B cell (primary cell): ENCODE data around the gene ATP8A2. TPM values are rescaled to one million over a fixed set of nuclear protein-coding genes. Genes with fewer than 3 reads are reported as not detected.

Experiments used
- ATAC-seq: fragments of 200-7000 bp; cut with Tn5 transposase; one replicate; pipeline ENCODE4 v1.10.0; 2021; ENCODE audit warnings: low read depth, mild to moderate bottlenecking, moderate number of reproducible peaks, moderate library complexity
- CTCF ChIA-PET: fragments of 350-600 bp; sonication (Branson Sonifier 250); formaldehyde crosslinking; loops from one replicate; lab custom pipeline; 2021; ENCODE audit warnings: antibody characterized with exemption, inconsistent platforms; lab: Charles Lee
- POLR2A ChIA-PET: fragments of 350-600 bp; sonication (Branson Sonifier 250); formaldehyde crosslinking; loops from one replicate; lab custom pipeline; 2021; ENCODE audit warnings: antibody characterized with exemption; lab: Charles Lee
- DNase-seq: peaks from one replicate; pipeline ENCODE4 v3.0.0; 2013
- H2AFZ ChIP-seq: 2 replicates; pipeline ENCODE4 v1.6.1; 2012; ENCODE audit warnings: mild to moderate bottlenecking, low read depth, low read length; ENCODE audit not compliant: insufficient read depth, poor library complexity, severe bottlenecking
- H3K27ac ChIP-seq, 2 donors: 1 replicate in 1 of 2; 2 replicates in 1 of 2; pipeline ENCODE4 v1.5.1; 2012 to 2013; ENCODE audit warnings: low read length in 2 of 2, mild to moderate bottlenecking in 2 of 2, moderate library complexity in 1 of 2
- H3K27me3 ChIP-seq, 4 experiments: fragments of 200-600 bp in 1 of 4; sonication (generic) in 1 of 4; replicated peaks in 1 of 4; 1 replicate in 2 of 4; 2 replicates in 2 of 4; pipeline versions ENCODE4 v1.6.1 to v1.7.0; 2013 to 2016; ENCODE audit warnings: low read length in 3 of 4, mild to moderate bottlenecking in 2 of 4, mixed read lengths in 1 of 4, moderate library complexity in 1 of 4; ENCODE audit not compliant: insufficient read depth in 4 of 4, control insufficient read depth in 3 of 4; ENCODE audit errors: control extremely low read depth in 1 of 4
- H3K36me3 ChIP-seq, 2 experiments: replicated peaks in 1 of 2; 1 replicate in 1 of 2; 2 replicates in 1 of 2; pipeline versions ENCODE4 v1.6.1 to v1.7.1; 2013; ENCODE audit warnings: low read length in 1 of 2; ENCODE audit not compliant: insufficient read depth in 2 of 2, control insufficient read depth in 1 of 2; ENCODE audit errors: control extremely low read depth in 1 of 2, extremely low read depth in 1 of 2
- H3K4me1 ChIP-seq, 2 donors: fragments of 200-600 bp in 1 of 2; sonication (generic) in 1 of 2; 1 replicate in 1 of 2; 2 replicates in 1 of 2; pipeline versions ENCODE4 v1.5.1 to v1.6.1; 2013 to 2017; ENCODE audit warnings: low read length in 2 of 2; ENCODE audit not compliant: control insufficient read depth in 2 of 2, insufficient read depth in 2 of 2
- H3K4me2 ChIP-seq: replicated peaks from 2 replicates; pipeline ENCODE3; 2012; ENCODE audit warnings: mild to moderate bottlenecking, low read depth, low read length; ENCODE audit not compliant: poor library complexity, severe bottlenecking
- H3K4me3 ChIP-seq, 5 experiments: fragments of 200-600 bp in 1 of 5; sonication (generic) in 1 of 5; 1 replicate in 3 of 5; 2 replicates in 2 of 5; pipeline versions ENCODE4 v1.5.1 to v1.7.0; 2011 to 2016; ENCODE audit warnings: low read length in 4 of 5, mild to moderate bottlenecking in 4 of 5, low read depth in 2 of 5, control low read depth in 1 of 5, moderate library complexity in 1 of 5; ENCODE audit not compliant: insufficient read depth in 1 of 5; ENCODE audit errors: control extremely low read depth in 1 of 5, extremely low read depth in 1 of 5
- H3K79me2 ChIP-seq: fragments of 200-600 bp; sonication (generic); one replicate; pipeline ENCODE4 v1.6.0; 2016; ENCODE audit warnings: low read length; ENCODE audit not compliant: control insufficient read depth, insufficient read depth
- H3K9ac ChIP-seq: fragments of 200-600 bp; sonication (generic); 2 replicates; pipeline ENCODE4 v1.6.1; 2017; ENCODE audit warnings: mild to moderate bottlenecking, low read length, moderate library complexity
- H3K9me3 ChIP-seq, 3 donors: one replicate each; pipeline versions ENCODE4 v1.6.1 to v1.7.1; 2013; ENCODE audit warnings: low read length in 2 of 3; ENCODE audit not compliant: control insufficient read depth in 2 of 3, insufficient read depth in 1 of 3; ENCODE audit errors: control extremely low read depth in 1 of 3
- H4K20me1 ChIP-seq: 2 replicates; pipeline ENCODE4 v1.6.0; 2012; ENCODE audit warnings: mild to moderate bottlenecking, low read length; ENCODE audit not compliant: insufficient read depth, control insufficient read depth, poor library complexity, severe bottlenecking
- H3K27ac Mint-ChIP-seq: one replicate; pipeline ENCODE4 v1.8.0; 2021; ENCODE audit warnings: mixed read lengths
- H3K27me3 Mint-ChIP-seq: one replicate; pipeline ENCODE4 v1.8.0; 2021; ENCODE audit warnings: mixed read lengths
- H3K4me1 Mint-ChIP-seq: one replicate; pipeline ENCODE4 v1.8.0; 2021; ENCODE audit warnings: mixed read lengths
- H3K4me3 Mint-ChIP-seq: one replicate; pipeline ENCODE4 v1.8.0; 2021; ENCODE audit warnings: mixed read lengths
- H3K9me3 Mint-ChIP-seq: one replicate; pipeline ENCODE4 v1.8.0; 2022; ENCODE audit warnings: mixed read lengths; ENCODE audit not compliant: insufficient read depth
- EZH2 ChIP-seq: IDR thresholded peaks from 2 replicates; pipeline ENCODE4 v1.6.1; 2012; ENCODE audit warnings: borderline replicate concordance, low read depth, mild to moderate bottlenecking, moderate library complexity, low read length; ENCODE audit not compliant: insufficient read depth, poor library complexity, severe bottlenecking
- WGBS: methylation state at CpG from one replicate; pipeline ENCODE4 v1.1.5; 2013; ENCODE audit warnings: missing lambda C conversion rate; ENCODE audit not compliant: insufficient coverage; 5-methylcytosine and 5-hydroxymethylcytosine counted together
- intact Hi-C: fragments of 100-400 bp; cut with micrococcal nuclease; formaldehyde crosslinking; loops from one replicate; pipeline ENCODE4 v1.10.0; 2022
- polyA plus RNA-seq: library from polyadenylated mRNA; depleted of rRNA; stranded (reverse); fragments of >200 nt; gene quantifications from 2 replicates; pipeline ENCODE4 v1.2.3, GENCODE V29; 2012
- total RNA-seq, 2 donors: library from RNA; stranded (reverse); fragments of 120-200 nt in 1 of 2; gene quantifications; 1 replicate in 1 of 2; 2 replicates in 1 of 2; pipeline versions ENCODE4 v1.2.3 to v1.2.4, GENCODE V29; 2013 to 2022
- TF ChIP-seq, protein P1 (sequence below): fragments of 200-600 bp; IDR thresholded peaks from one replicate; pipeline ENCODE4 v1.8.0; 2022; ENCODE audit warnings: antibody characterized with exemption, mild to moderate bottlenecking

The ATP8A2 gene
- total and polyA plus RNA-seq, 2 donors (not counting 1 experiment from before 2014, with no cell fraction given): not detected

GRCh38 chr13:25731037-25731436 lies 359.3 kb downstream of the ATP8A2 start:
- intact Hi-C loops: no loop called here
- Mint-ChIP-seq H3K9me3 (no peaks in the 10 kb centered on the region), H3K4me1 (no peaks in the 10 kb centered on the region), H3K27me3 (peaks cover 11% of the 10 kb centered on the region), H3K27ac (no peak overlapping the region), H3K4me3 (no peak overlapping the region)
- H3K9ac ChIP-seq: no peak overlapping the region
- H3K27me3 ChIP-seq: no peaks in the 10 kb centered on the region
- no peak for DNase-seq
- no peak overlapping the region for H3K4me2 ChIP-seq
- H3K9me3 ChIP-seq: no peaks in the 10 kb centered on the region
- POLR2A ChIA-PET: no interaction called here
- WGBS: 92% methylated on average over 3 of the region's 4 CpGs
- ATAC-seq: no peak
- no peak overlapping the region for H3K27ac ChIP-seq
- no peaks in the 10 kb centered on the region for H4K20me1 ChIP-seq
- no peak for TF ChIP-seq EZH2
- TF ChIP-seq, protein P1, sequence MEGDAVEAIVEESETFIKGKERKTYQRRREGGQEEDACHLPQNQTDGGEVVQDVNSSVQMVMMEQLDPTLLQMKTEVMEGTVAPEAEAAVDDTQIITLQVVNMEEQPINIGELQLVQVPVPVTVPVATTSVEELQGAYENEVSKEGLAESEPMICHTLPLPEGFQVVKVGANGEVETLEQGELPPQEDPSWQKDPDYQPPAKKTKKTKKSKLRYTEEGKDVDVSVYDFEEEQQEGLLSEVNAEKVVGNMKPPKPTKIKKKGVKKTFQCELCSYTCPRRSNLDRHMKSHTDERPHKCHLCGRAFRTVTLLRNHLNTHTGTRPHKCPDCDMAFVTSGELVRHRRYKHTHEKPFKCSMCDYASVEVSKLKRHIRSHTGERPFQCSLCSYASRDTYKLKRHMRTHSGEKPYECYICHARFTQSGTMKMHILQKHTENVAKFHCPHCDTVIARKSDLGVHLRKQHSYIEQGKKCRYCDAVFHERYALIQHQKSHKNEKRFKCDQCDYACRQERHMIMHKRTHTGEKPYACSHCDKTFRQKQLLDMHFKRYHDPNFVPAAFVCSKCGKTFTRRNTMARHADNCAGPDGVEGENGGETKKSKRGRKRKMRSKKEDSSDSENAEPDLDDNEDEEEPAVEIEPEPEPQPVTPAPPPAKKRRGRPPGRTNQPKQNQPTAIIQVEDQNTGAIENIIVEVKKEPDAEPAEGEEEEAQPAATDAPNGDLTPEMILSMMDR: no peak
- H2AFZ ChIP-seq: no peak overlapping the region
- H3K4me3 ChIP-seq: no peak overlapping the region
- no peaks in the 10 kb centered on the region for H3K79me2 ChIP-seq
- H3K4me1 ChIP-seq: no peaks in the 10 kb centered on the region
- no peaks in the 10 kb centered on the region for H3K36me3 ChIP-seq
- CTCF ChIA-PET: no interaction called here

DNA sequence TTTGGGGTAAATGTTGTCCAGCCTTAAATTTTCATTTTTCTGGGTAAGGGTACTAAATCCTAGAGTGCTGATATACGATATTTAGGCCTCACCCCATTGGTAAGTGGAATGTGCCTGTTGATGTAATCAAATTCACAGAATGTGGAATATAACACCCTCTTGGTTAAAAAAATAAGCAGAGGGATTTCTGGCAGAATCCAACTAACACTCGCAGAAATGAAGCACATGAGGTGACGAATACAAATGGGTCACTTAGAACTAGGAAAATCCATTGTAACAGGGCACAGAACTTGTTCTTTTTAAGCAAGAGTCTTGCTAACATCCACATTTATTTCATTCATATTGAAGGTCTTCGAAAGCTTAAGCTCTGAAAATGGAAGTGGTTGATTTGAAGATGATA lies 359.8 kb downstream of the ATP8A2 start:
- Histone ChIP-seq H3K4me1 (no peaks in the 10 kb centered on the region), H3K4me3 (no peak overlapping the region), H3K27ac (no peak overlapping the region), H3K79me2 (no peaks in the 10 kb centered on the region), H3K27me3 (no peaks in the 10 kb centered on the region), H4K20me1 (no peaks in the 10 kb centered on the region), H3K4me2 (no peak overlapping the region), H3K9me3 (no peaks in the 10 kb centered on the region), H3K9ac (no peak overlapping the region), H2AFZ (no peak overlapping the region), H3K36me3 (no peaks in the 10 kb centered on the region)
- no peak for TF ChIP-seq EZH2
- TF ChIP-seq, protein P1: no peak
- Mint-ChIP-seq H3K4me1 (no peaks in the 10 kb centered on the region), H3K4me3 (no peak overlapping the region), H3K9me3 (no peaks in the 10 kb centered on the region), H3K27ac (no peak overlapping the region), H3K27me3 (peaks cover 11% of the 10 kb centered on the region)
- 100% methylated on average over 2 of the region's 4 CpGs for WGBS
- DNase-seq (no peak), ATAC-seq (no peak)
- ChIA-PET CTCF (no interaction called here), POLR2A (no interaction called here)
- intact Hi-C loops: no loop called here
